HS-27A (cell line): ENCODE data around the gene DACH2.

Experiments
- DNase-seq: peaks from one replicate; pipeline ENCODE4 v3.0.0-alpha.2; 2012; ENCODE audit warnings: low read depth, missing footprints

DACH2 gene

GRCh38 chrX:86322913-86323312 is 174.7 kb downstream of the DACH2 start:
- DNase-seq: no peak

- no peak for DNase-seq
These were observed 180.9 kb downstream of the DACH2 start for GRCh38 chrX:86329174-86329573.

- DNase-seq: no peak
These were observed 200.4 kb downstream of the DACH2 start for GRCh38 chrX:86348669-86349068.

GRCh38 chrX:86349115-86349514 is 200.9 kb downstream of the DACH2 start:
- DNase-seq: no peak

GRCh38 chrX:86369847-86370630 is 221.8 kb downstream of the DACH2 start:
- no peak for DNase-seq

- no peak for DNase-seq
These were observed 222.7 kb downstream of the DACH2 start for GRCh38 chrX:86370927-86371326.

- DNase-seq: no peak
These were observed 231.0 kb downstream of the DACH2 start for GRCh38 chrX:86379209-86379608.

- DNase-seq: no peak
These were observed 235.7 kb downstream of the DACH2 start for GRCh38 chrX:86383681-86384540.

GRCh38 chrX:86407371-86407770 is 259.1 kb downstream of the DACH2 start:
- no peak for DNase-seq

GRCh38 chrX:86421771-86422170 is 273.5 kb downstream of the DACH2 start:
- DNase-seq: no peak

GRCh38 chrX:86436116-86436515 is 287.9 kb downstream of the DACH2 start:
- DNase-seq: no peak

- no peak for DNase-seq
These were observed 307.2 kb downstream of the DACH2 start for GRCh38 chrX:86455495-86455894.

- no peak for DNase-seq
These were observed 312.5 kb downstream of the DACH2 start for GRCh38 chrX:86460760-86461159.

GRCh38 chrX:86504297-86504696 is 356.0 kb downstream of the DACH2 start:
- no peak for DNase-seq

GRCh38 chrX:86507331-86507730 is 359.1 kb downstream of the DACH2 start:
- DNase-seq: no peak

GRCh38 chrX:86579777-86580176 is 431.5 kb downstream of the DACH2 start:
- no peak for DNase-seq

- no peak for DNase-seq
These were observed 456.4 kb downstream of the DACH2 start for GRCh38 chrX:86604607-86605006.

GRCh38 chrX:86696951-86697350 is 548.7 kb downstream of the DACH2 start:
- no peak for DNase-seq

GRCh38 chrX:86711531-86712180 is 563.4 kb downstream of the DACH2 start:
- no peak for DNase-seq

GRCh38 chrX:86714441-86714840 is 566.2 kb downstream of the DACH2 start:
- DNase-seq: no peak

- DNase-seq: no peak
These were observed 576.0 kb downstream of the DACH2 start for GRCh38 chrX:86724277-86724676.

GRCh38 chrX:86747091-86747490 is 598.8 kb downstream of the DACH2 start:
- no peak for DNase-seq

GRCh38 chrX:86805241-86805640 is 657.0 kb downstream of the DACH2 start:
- DNase-seq: no peak
